HepG2 (cell line): ENCODE data around the gene MAN2A2. TPM values are rescaled to one million over a fixed set of nuclear protein-coding genes. Genes with fewer than 3 reads are reported as not detected.

ENCODE experiments used
- ARID3A ChIP-seq: IDR thresholded peaks from 2 replicates; pipeline ENCODE4 v1.6.1; 2012; ENCODE audit warnings: low read depth, low read length, improper control_type of control experiment
- ATF6 ChIP-seq: sonication (generic); formaldehyde crosslinking; conservative IDR thresholded peaks from 2 replicates; pipeline ENCODE4 v1.4.0; 2020; ENCODE audit warnings: missing genetic modification reagents
- CC2D1A ChIP-seq: sonication (generic); formaldehyde crosslinking; IDR thresholded peaks from 2 replicates; pipeline ENCODE4 v1.8.1; 2023; ENCODE audit warnings: mild to moderate bottlenecking, missing genetic modification reagents
- CREB1 ChIP-seq, 2 experiments: fragments of 450-650 bp in 1 of 2; IDR thresholded peaks; 2 replicates each; pipeline ENCODE4 v1.6.1; 2016 to 2017; ENCODE audit warnings: control low read depth in 1 of 2, mild to moderate bottlenecking in 1 of 2, missing compliant biosample characterization in 1 of 2, missing genetic modification characterization in 1 of 2
- E2F5 ChIP-seq: sonication (generic); formaldehyde crosslinking; conservative IDR thresholded peaks from 2 replicates; pipeline ENCODE4 v1.4.0; 2020; ENCODE audit warnings: missing genetic modification reagents
- EEA1 ChIP-seq: sonication (generic); formaldehyde crosslinking; IDR thresholded peaks from 2 replicates; pipeline ENCODE4 v1.5.1; 2020; ENCODE audit warnings: mild to moderate bottlenecking, missing genetic modification reagents, borderline replicate concordance
- ISL2 ChIP-seq: sonication (generic); formaldehyde crosslinking; IDR thresholded peaks from 2 replicates; pipeline ENCODE4 v1.5.0; 2020; ENCODE audit warnings: missing genetic modification reagents
- KAT2B ChIP-seq: fragments of 150-350 bp; IDR thresholded peaks from 2 replicates; pipeline ENCODE4 v1.6.1; 2014; ENCODE audit warnings: low read depth, low read length, borderline replicate concordance
- MEF2D ChIP-seq: sonication (generic); formaldehyde crosslinking; IDR thresholded peaks from 2 replicates; pipeline ENCODE4 v1.5.1; 2020; ENCODE audit warnings: mild to moderate bottlenecking, missing genetic modification reagents
- NRL ChIP-seq: sonication (generic); formaldehyde crosslinking; IDR thresholded peaks from 2 replicates; pipeline ENCODE4 v1.5.0; 2020; ENCODE audit warnings: missing genetic modification reagents, mild to moderate bottlenecking, moderate library complexity, borderline replicate concordance
- PLRG1 ChIP-seq: fragments of 450-650 bp; conservative IDR thresholded peaks from 2 replicates; pipeline ENCODE4 v1.6.1; 2016
- SNRNP70 ChIP-seq: fragments of 200-400 bp; formaldehyde crosslinking; IDR thresholded peaks from 2 replicates; pipeline ENCODE4 v1.6.1; 2017; ENCODE audit warnings: mild to moderate bottlenecking, low read depth, low read length, moderate library complexity
- SUZ12 ChIP-seq: fragments of 150-350 bp; IDR thresholded peaks from 2 replicates; pipeline ENCODE4 v1.6.1; 2014; ENCODE audit warnings: low read depth, low read length
- TGIF2 ChIP-seq: IDR thresholded peaks from 2 replicates; pipeline ENCODE4 v1.6.1; 2016; ENCODE audit warnings: control low read depth, missing compliant biosample characterization
- ZBTB43 ChIP-seq: sonication (generic); formaldehyde crosslinking; conservative IDR thresholded peaks from 2 replicates; pipeline ENCODE4 v1.4.0; 2020; ENCODE audit warnings: missing genetic modification reagents
- ZNF12 ChIP-seq: sonication (generic); formaldehyde crosslinking; IDR thresholded peaks from 2 replicates; pipeline ENCODE4 v1.5.0; 2020; ENCODE audit warnings: missing genetic modification reagents
- ZNF264 ChIP-seq: sonication (generic); formaldehyde crosslinking; IDR thresholded peaks from 2 replicates; pipeline ENCODE4 v1.4.0; 2020; ENCODE audit warnings: missing genetic modification reagents
- ZNF329 ChIP-seq: sonication (generic); formaldehyde crosslinking; IDR thresholded peaks from 2 replicates; pipeline ENCODE4 v1.9.0; 2021; ENCODE audit warnings: low read depth, mild to moderate bottlenecking, missing genetic modification reagents
- ZNF430 ChIP-seq: sonication (generic); formaldehyde crosslinking; IDR thresholded peaks from 2 replicates; pipeline ENCODE4 v1.9.0; 2021; ENCODE audit warnings: mild to moderate bottlenecking, missing genetic modification reagents
- ZNF775 ChIP-seq: sonication (generic); formaldehyde crosslinking; IDR thresholded peaks from 2 replicates; pipeline ENCODE4 v1.4.0; 2020; ENCODE audit warnings: missing genetic modification reagents, mild to moderate bottlenecking, moderate library complexity, borderline replicate concordance
- ZNF777 ChIP-seq: sonication (generic); formaldehyde crosslinking; IDR thresholded peaks from 2 replicates; pipeline ENCODE4 v1.4.0; 2020; ENCODE audit warnings: missing genetic modification reagents
- ZXDC ChIP-seq: sonication (generic); formaldehyde crosslinking; IDR thresholded peaks from 2 replicates; pipeline ENCODE4 v1.5.0; 2020; ENCODE audit warnings: mild to moderate bottlenecking, missing genetic modification reagents
- polyA plus RNA-seq, 8 experiments: library from polyadenylated mRNA; depleted of rRNA in 3 of 8; stranded (reverse) in 7 of 8; unstranded in 1 of 8; fragments of >200 nt; fragmentation: Illumina TruSeq in 4 of 8; extraction: Trizol in 4 of 8; gene quantifications; 2 replicates each; pipeline versions ENCODE4 v1.2.1 to v1.2.3, GENCODE V29; 2011 to 2016; ENCODE audit warnings: low read depth in 4 of 8, missing spikeins in 1 of 8, mixed read lengths in 1 of 8; ENCODE audit not compliant: insufficient read depth in 1 of 8
- total RNA-seq, 5 experiments: library from RNA; depleted of rRNA; stranded (reverse); fragments of >200 nt; fragmentation: Illumina TruSeq; extraction: Trizol; gene quantifications; 2 replicates each; pipeline ENCODE4 v1.2.3, GENCODE V29; 2016; ENCODE audit warnings: low read depth in 1 of 5

The MAN2A2 gene
- total and polyA plus RNA-seq, 2 of the 13 experiments (the other 11 are each of a cell fraction or from before 2014, with no cell fraction given), result 17.5 to 51.5 TPM

- TF ChIP-seq ZNF264 (CRISPR knock-in tag), result no peak
- no peak for TF ChIP-seq EEA1
- TF ChIP-seq ARID3A, result peak; percentile 86
- TF ChIP-seq TGIF2 (CRISPR knock-in tag), result peak; percentile 50; the same call in 1 of the 2 replicates
- TF ChIP-seq SUZ12, result no peak
- TF ChIP-seq ZNF775 (CRISPR knock-in tag), result peak; percentile 82
- TF ChIP-seq ATF6 (CRISPR knock-in tag), result no peak
- no peak for TF ChIP-seq NRL
- TF ChIP-seq PLRG1, result no peak
- TF ChIP-seq ZXDC (CRISPR knock-in tag), result no peak
- TF ChIP-seq MEF2D (CRISPR knock-in tag), result 0 out of 2 replicates have a peak, but pooled peaks have one; percentile 50
- TF ChIP-seq ZNF329, result no peak
- TF ChIP-seq CC2D1A (CRISPR knock-in tag), result no peak
- peak; percentile 39; the same call in 1 of the 2 replicates for TF ChIP-seq CREB1 (IDR thresholded peaks at IDR 0.05)
- peak; percentile 79 for TF ChIP-seq CREB1 (CRISPR knock-in tag; IDR thresholded peaks at IDR 0.05)
- TF ChIP-seq ZNF777, result no peak; the same call in 1 of the 2 replicates
- TF ChIP-seq ZNF430 (CRISPR knock-in tag), result no peak
- TF ChIP-seq ISL2 (CRISPR knock-in tag), result peak; percentile 79
- TF ChIP-seq ZNF12 (CRISPR knock-in tag), result peak; percentile 84; the same call in 1 of the 2 replicates
- TF ChIP-seq ZBTB43 (CRISPR knock-in tag), result peak; percentile 18; the same call in 1 of the 2 replicates
- TF ChIP-seq KAT2B, result no peak
- TF ChIP-seq E2F5 (CRISPR knock-in tag), result no peak
- TF ChIP-seq SNRNP70, result no peak
Observed at GRCh38 chr15:90860942-90861675, 42.0 kb upstream of the MAN2A2 start (continued).
